Esophagus squamous epithelium (tissue), 5 donors: ENCODE data around the gene ERN1. TPM values are rescaled to one million over a fixed set of nuclear protein-coding genes. Genes with fewer than 3 reads are reported as not detected.
A peak's percentile ranks its signal among the peaks of the same experiment; 100 is the strongest.

Experiments
- DNase-seq: peaks from one replicate; lab custom pipeline; 2025; lab: John Stamatoyannopoulos, UW
- H3K27ac ChIP-seq, 4 donors: fragments of 200-600 bp; sonication (generic); one replicate each; pipeline ENCODE4 v1.5.1; 2016 to 2019; ENCODE audit warnings: mild to moderate bottlenecking in 1 of 4
- H3K27me3 ChIP-seq, 4 donors: fragments of 200-600 bp; sonication (generic); 1 replicate in 3 of 4; 2 replicates in 1 of 4; pipeline versions ENCODE4 v1.5.1 to v1.6.0; 2017 to 2021; ENCODE audit warnings: antibody characterized with exemption in 1 of 4
- H3K36me3 ChIP-seq, 3 donors: fragments of 200-600 bp; sonication (generic); one replicate each; pipeline ENCODE4 v1.5.1; 2016 to 2019
- H3K4me1 ChIP-seq, 3 donors: fragments of 200-600 bp; sonication (generic); one replicate each; pipeline ENCODE4 v1.5.1; 2017 to 2019
- H3K4me3 ChIP-seq, 4 donors: fragments of 200-600 bp; sonication (generic); 1 replicate in 3 of 4; 2 replicates in 1 of 4; pipeline ENCODE4 v1.5.1; 2016 to 2019; ENCODE audit warnings: mild to moderate bottlenecking in 2 of 4, moderate library complexity in 1 of 4
- H3K9me3 ChIP-seq, 3 donors: fragments of 200-600 bp; sonication (generic); one replicate each; pipeline ENCODE4 v1.5.1; 2016 to 2019
- CTCF ChIP-seq, 6 experiments: fragments of 450-650 bp in 4 of 6; fragments of 200-600 bp in 2 of 6; sonication (generic) in 2 of 6; IDR thresholded peaks; one replicate each; pipeline ENCODE4 v1.5.1; 2016 to 2019; ENCODE audit warnings: antibody characterized with exemption in 6 of 6, mild to moderate bottlenecking in 4 of 6, moderate library complexity in 4 of 6
- POLR2A ChIP-seq, 4 donors: fragments of 450-650 bp; IDR thresholded peaks; one replicate each; pipeline ENCODE4 v1.6.1; 2017; ENCODE audit warnings: antibody characterized with exemption in 4 of 4, mild to moderate bottlenecking in 4 of 4, moderate library complexity in 3 of 4
- WGBS, 2 donors: methylation state at CpG; one replicate each; pipeline ENCODE4 v1.1.5; 2018; 5-methylcytosine and 5-hydroxymethylcytosine counted together
- intact Hi-C: fragments of 100-400 bp; cut with DNase I; formaldehyde crosslinking; loops from one replicate; pipeline ENCODE4 v1.15.0; 2022
- total RNA-seq, 4 donors: library from RNA; depleted of rRNA; stranded (reverse); fragments of >200 nt; gene quantifications; one replicate each; pipeline ENCODE4 v1.1.0, GENCODE V29; 2016
- donor health status: DM: yes; HTN: yes; CAD: no.

ERN1 gene
- total RNA-seq, 4 donors from 2014 or later = 9.2 to 19.1 (median 15.1) TPM

GRCh38 chr17:64091571-64091970 lies 38.4 kb downstream of the ERN1 start:
- peaks cover 9 to 33% (median 16%) of the 10 kb centered on the region in 3 donors for H3K4me1 ChIP-seq
- DNase-seq = no peak
- intact Hi-C loops = no loop called here
- TF ChIP-seq CTCF (IDR thresholded peaks at IDR 0.05) = no peak
- no peak for TF ChIP-seq POLR2A (IDR thresholded peaks at IDR 0.05)
- no peaks in the 10 kb centered on the region for H3K27me3 ChIP-seq
- WGBS, 2 donors = 85 to 86% methylated on average over 2 to 3 of the region's 6 CpGs
- no peak overlapping the region for H3K27ac ChIP-seq
- no peaks in the 10 kb centered on the region for H3K9me3 ChIP-seq
- H3K4me3 ChIP-seq = no peak overlapping the region
- H3K36me3 ChIP-seq = peaks cover 0 to 24% (median 0%) of the 10 kb centered on the region in 3 donors

- Histone ChIP-seq H3K9me3 (no peaks in the 10 kb centered on the region), H3K27me3 (no peaks in the 10 kb centered on the region), H3K27ac (no peak overlapping the region), H3K4me3 (no peak overlapping the region), H3K36me3 (peaks cover 0 to 20% (median 0%) of the 10 kb centered on the region in 3 donors), H3K4me1 (peaks cover 9 to 31% (median 13%) of the 10 kb centered on the region in 3 donors)
- no peak for DNase-seq
- TF ChIP-seq POLR2A (IDR thresholded peaks at IDR 0.05) (no peak), CTCF (IDR thresholded peaks at IDR 0.05) (no peak)
- 29 to 48% methylated on average over 2 to 3 of the region's 3 CpGs for WGBS, 2 donors
- intact Hi-C loops = no loop called here
Measured at GRCh38 chr17:64091116-64091515, 38.8 kb downstream of the ERN1 start.

- whole genome bisulfite sequencing, 2 donors = 68 to 72% methylated on average over 5 of the region's 5 CpGs
- no peak for DNase-seq
- intact Hi-C loops = no loop called here
- Histone ChIP-seq H3K27ac (no peak overlapping the region), H3K36me3 (peaks cover 0 to 16% (median 0%) of the 10 kb centered on the region in 3 donors), H3K4me3 (no peak overlapping the region), H3K4me1 (peaks cover 7 to 31% (median 8%) of the 10 kb centered on the region in 3 donors), H3K9me3 (no peaks in the 10 kb centered on the region), H3K27me3 (no peaks in the 10 kb centered on the region)
- no peak for TF ChIP-seq CTCF (IDR thresholded peaks at IDR 0.05)
- TF ChIP-seq POLR2A (IDR thresholded peaks at IDR 0.05) = no peak
Measured at GRCh38 chr17:64090144-64090543, 39.8 kb downstream of the ERN1 start.

GRCh38 chr17:64087252-64088005 lies 42.5 kb downstream of the ERN1 start:
- 81 to 84% methylated on average over 4 of the region's 4 CpGs for WGBS, 2 donors
- intact Hi-C loops = no loop called here
- H3K4me3 ChIP-seq = no peak overlapping the region
- H3K27me3 ChIP-seq = no peaks in the 10 kb centered on the region
- H3K4me1 ChIP-seq = peaks cover 14 to 55% (median 22%) of the 10 kb centered on the region in 3 donors
- H3K27ac ChIP-seq = peak overlapping the region; percentile 26 to 53 (median 46)
- TF ChIP-seq POLR2A (IDR thresholded peaks at IDR 0.05) (no peak), CTCF (IDR thresholded peaks at IDR 0.05) (no peak)
- no peak for DNase-seq
- no peaks in the 10 kb centered on the region for H3K9me3 ChIP-seq
- H3K36me3 ChIP-seq = peaks cover 0 to 8% (median 0%) of the 10 kb centered on the region in 3 donors

GRCh38 chr17:64085650-64086005 lies 44.3 kb downstream of the ERN1 start:
- Histone ChIP-seq H3K27ac (peak overlapping the region; percentile 7 to 60 (median 27)), H3K36me3 (no peaks in the 10 kb centered on the region), H3K9me3 (no peaks in the 10 kb centered on the region), H3K4me1 (peaks cover 14 to 60% (median 24%) of the 10 kb centered on the region in 3 donors), H3K4me3 (no peak overlapping the region), H3K27me3 (no peaks in the 10 kb centered on the region)
- WGBS, 2 donors = 81 to 100% methylated on average over 1 to 2 of the region's 2 CpGs
- no peak for DNase-seq
- TF ChIP-seq CTCF (IDR thresholded peaks at IDR 0.05) (no peak), POLR2A (IDR thresholded peaks at IDR 0.05) (no peak)
- intact Hi-C loops = no loop called here
